NCI-H1092 treated with DMSO at 0.1 percent for 48 hours (cell line): Measurements from ENCODE around the gene C3.

Experiments
- DNase-seq: peaks from one replicate; lab custom pipeline; 2025; lab: John Stamatoyannopoulos, UW

Gene C3

DNA sequence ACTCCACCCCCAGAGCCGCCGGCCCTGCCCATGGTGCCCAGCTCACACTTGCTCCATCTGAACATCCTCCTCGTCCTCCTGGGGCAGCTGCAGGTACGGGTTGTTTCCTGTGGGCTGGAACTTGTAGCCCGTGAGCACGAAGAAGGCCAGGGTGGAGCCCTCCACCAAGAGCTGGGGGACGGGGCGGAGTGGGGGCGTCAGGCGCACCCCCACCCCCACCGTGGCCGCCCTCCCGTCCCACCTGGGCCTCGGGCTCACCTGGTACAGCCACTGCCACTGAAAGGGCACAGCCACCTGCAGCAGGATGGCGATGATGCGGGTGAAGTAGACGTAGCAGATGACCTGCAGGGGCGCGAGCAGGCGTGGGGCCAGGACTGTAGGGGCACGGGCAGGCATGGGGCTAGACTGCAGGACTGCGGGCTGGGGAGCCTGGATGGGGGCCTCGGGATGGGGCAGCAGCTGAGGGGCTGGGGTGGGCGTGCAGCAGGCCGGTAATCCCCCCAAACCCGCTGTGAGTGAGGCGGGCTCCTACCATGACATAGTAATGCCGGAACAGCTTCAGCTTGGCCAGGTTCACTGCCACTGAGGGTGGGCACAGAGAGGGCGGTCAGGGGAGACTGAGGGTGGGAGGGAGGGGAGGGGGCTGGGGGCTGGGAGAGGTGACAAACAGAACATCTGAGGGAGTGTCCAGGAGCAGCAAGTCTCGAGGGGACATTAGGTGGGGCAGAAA is 10.7 kb upstream of the C3 start:
- DNase-seq, result no peak

- no peak for DNase-seq
Observed at GRCh38 chr19:6730153-6730804, 9.8 kb upstream of the C3 start.

- DNase-seq, result no peak
Observed at GRCh38 chr19:6729573-6730152, 9.2 kb upstream of the C3 start.

DNA sequence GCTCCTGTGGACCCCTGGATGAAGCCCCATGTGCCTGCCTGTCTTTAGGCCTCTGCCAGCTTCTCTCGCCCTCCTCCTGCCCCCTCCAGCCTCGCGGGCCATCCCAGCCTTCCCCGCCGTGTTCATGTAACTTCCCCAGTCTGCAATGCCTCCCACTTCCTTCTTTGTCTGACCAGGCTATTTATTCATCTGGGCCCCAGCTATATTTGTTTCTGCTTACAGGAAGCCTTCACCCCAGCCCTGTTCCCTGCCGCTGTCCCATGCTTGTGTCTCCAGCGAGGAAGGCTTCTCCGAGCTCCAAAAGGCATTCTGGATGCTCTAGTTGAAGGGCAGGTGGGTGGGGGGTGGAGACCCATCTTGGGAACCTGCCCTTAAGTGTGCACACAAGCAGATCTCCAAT is 7.9 kb upstream of the C3 start:
- no peak for DNase-seq

GRCh38 chr19:6725513-6726231 is 5.2 kb upstream of the C3 start:
- DNase-seq, result no peak

DNA sequence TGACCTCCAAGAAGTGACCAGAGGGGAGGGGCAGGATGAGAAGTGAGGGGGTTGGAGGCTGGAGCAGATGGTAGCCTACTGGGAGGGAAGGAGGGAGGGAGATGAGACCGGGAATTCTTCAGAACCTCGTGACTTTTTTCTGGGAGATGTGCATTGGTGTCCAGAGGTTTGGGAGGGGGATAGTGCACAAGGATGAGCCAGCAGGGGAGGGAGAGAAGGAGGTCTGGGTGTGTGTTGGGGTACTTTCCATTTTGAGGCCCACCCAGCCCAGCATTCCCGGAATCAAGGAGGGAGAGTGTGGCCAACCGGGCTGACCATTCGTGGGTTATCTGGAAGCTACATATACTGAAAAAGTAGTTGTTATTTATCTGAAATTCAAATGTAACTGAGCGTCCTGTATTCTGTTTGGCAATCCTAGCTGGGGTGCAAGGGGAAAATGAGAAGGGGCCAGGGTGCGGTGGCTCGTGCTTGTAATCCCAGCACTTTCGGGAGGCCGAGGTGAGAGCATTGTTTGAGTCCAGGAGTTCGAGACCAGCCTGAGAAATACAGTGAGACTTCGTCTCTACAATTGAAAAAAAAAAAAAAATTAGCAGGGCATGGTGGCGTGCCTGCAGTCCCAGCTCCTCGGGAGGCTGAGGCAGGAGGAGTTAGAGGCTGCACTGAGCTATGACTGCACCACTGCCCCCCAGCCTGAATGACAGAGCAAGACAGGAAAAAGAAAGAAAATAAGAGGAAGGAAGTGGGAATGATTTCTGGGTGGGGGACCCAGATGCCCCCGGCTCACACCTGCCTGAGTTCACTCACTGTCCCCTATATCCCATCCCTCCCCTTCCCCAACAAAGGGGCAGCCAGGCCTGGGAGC is 4.4 kb upstream of the C3 start:
- no peak for DNase-seq

GRCh38 chr19:6723738-6724137 is 3.3 kb upstream of the C3 start:
- no peak for DNase-seq

GRCh38 chr19:6723108-6723618 is 2.7 kb upstream of the C3 start:
- no peak for DNase-seq

- no peak for DNase-seq
Observed at GRCh38 chr19:6721773-6722172, 1.3 kb upstream of the C3 start.

- no peak for DNase-seq
Observed at GRCh38 chr19:6721138-6721474, 656 bp upstream of the C3 start.

DNA sequence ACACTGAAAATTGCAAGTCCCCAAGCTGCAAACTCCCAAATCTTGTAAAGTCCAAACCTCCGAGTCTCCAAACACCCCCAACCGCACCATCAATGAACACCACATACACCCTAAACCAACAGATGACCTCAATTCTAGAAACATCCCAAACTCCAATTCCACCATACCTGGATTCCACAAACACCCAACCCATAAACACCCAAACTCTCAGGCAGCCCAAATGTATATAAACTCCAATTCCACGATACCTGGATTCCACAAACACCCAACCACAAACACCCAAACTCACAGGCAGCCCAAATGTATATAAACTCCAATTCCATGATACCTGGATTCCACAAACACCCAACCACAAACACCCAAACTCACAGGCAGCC is 470 bp downstream of the C3 start:
- DNase-seq, result no peak

DNA sequence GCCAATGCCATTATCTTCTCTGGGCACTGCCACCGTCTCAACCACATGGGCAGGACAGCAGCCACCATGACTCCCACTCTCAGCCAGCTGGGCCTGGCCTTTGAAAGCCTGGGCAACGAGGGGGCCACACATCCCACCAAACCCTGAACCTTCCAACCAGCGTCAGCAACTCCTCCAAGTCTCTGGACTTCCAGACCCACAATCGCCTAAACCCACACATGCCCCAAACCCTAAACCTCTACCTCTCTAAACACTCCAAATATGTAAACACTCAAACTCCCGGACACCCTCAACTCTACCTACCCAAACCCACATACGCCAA is 949 bp downstream of the C3 start:
- DNase-seq, result no peak

- DNase-seq, result no peak
Observed at GRCh38 chr19:6718741-6719539, 1.5 kb downstream of the C3 start.

- DNase-seq, result no peak
Observed at GRCh38 chr19:6718111-6718740, 2.2 kb downstream of the C3 start.

DNA sequence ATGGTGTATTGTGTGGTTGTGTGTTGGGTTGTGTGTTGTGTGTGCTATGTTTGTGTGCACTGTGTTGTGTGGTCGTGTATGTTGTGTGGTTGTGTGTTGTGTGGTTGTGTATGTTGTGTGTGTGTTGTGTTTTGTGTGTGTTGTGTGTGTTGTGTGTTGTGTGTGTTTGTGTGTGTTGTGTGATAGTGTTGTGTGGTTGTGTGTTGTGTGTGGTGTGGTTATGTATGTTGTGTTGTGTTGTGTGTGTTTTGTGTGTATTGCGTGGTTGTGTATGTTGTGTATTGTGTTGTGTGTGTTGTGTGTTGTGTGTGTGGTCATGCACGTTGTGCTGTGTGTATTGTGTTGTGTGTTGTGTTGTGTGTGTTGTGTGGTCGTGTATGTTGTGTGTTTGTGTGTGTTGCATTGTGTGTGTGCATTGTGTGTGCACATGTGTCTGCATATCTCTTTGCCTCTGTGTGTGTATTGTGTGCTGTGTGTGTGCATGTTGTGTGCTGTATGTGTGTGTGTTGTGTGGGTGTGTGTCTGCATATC is 2.9 kb downstream of the C3 start:
- DNase-seq, result no peak

DNA sequence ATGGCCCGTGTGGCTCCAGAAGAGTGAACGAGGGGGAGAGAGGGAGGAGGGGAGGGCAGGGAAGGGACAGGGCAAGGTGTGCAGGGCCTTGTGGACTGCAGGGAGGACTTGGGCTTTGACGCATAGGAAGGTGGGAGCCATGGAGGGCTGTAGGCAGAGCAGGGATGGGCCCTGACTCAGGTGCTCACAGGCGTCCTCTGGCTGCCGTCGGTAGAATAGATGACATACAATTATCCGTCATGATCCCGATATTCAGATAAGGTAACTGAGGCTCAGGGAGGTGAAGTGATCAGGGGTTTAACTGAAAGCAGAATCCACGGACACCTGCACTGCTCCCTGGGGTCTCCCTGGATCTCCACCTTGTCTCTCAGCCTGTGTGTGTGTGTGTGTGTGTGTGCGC is 3.4 kb downstream of the C3 start:
- DNase-seq, result no peak

- DNase-seq, result no peak
Observed at GRCh38 chr19:6716610-6716970, 3.9 kb downstream of the C3 start.

DNA sequence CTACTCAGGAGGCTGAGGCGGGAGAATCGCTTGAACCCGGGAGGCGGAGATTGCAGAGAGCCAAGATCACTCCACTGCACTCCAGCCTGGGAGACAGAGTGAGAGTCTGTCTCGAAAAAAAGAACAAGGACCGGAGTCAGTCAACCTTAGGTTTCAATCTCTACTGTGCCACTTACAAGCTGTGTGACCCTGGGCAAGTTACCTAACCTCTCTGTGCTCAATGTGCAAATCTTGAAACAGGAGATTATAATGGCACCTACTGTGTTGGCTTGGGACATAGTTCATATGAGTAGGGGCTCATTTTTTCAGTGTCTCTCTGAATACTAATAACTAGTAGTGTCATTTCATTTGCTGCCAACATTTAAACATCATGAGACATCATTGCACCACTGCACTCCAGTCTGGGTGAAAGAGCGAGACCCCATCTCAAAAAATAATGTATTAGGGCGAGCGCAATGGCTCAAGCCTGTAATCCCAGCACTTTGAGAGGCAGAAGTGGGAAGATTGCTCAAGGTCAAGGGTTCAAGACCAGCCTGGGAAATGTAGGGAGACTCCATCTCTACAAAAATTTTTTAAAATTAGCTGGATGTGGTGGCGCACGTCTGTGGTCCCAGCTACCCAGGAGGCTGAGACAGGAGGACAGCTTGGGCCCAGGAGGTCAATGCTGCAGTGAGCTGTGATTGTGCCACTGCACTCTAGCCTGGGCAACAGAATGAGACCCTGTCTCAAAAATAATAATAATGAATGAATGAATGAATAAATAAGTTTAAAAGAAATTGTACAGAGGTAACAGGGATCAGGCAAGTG is 5.5 kb downstream of the C3 start:
- no peak for DNase-seq

DNA sequence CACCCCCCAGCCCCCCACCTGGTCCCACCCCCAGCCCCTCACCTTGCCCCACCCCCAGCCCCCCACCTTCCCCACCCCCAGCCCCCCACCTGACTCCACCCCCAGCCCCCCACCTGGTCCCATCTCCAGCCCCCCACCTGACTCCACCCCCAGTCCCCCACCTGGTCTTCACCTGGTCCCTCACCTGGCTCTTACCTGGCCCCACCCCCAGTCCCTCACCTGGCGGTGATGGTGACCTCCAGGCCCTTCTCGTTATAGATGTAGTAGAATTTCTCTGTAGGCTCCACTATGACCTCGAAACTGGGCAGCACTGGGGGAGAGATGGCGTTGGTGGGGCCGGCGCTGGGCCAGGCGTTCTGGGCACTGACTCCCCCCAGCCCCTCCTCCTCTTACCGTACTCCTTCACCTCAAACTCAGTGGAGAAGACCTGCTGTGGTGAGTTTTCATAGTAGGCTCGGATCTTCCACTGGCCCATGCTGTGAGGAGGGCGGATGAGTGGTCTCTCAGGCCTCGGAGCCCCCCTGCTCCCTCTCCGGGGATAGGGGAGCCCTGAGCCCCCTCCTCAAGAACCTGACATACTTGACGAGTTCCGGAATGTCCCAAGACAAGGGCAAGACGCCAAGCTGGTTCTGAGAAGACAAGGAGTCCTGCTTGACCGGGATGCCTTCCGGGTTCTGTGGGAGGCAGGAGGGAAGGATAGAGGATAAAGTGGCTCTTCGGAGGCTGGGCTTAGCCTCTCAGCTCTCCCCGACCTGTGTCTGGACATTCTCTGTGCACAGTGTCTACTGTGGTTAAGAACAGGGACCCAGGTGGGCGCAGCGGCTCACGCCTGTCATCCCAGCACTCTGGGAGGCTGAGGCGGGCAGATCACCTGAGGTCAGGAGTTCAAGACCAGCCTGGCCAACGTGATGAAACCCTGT is 6.4 kb downstream of the C3 start:
- no peak for DNase-seq
